Ureter (tissue), 1 donor: Measurements from ENCODE around the gene CHI3L1. TPM values are rescaled to one million over a fixed set of nuclear protein-coding genes. Genes with fewer than 3 reads are reported as not detected.

Source experiments
- DNase-seq: peaks from one replicate; pipeline ENCODE4 v3.0.0-alpha.2; 2020; ENCODE audit warnings: low spot score
- total RNA-seq: library from RNA; stranded (reverse); gene quantifications from one replicate; pipeline ENCODE4 v1.2.4, GENCODE V29; 2023
- donor health status: DM: yes; HTN: yes; CAD: no.

The CHI3L1 gene
- total RNA-seq, 1 donor from 2014 or later = 8.8 TPM

DNA sequence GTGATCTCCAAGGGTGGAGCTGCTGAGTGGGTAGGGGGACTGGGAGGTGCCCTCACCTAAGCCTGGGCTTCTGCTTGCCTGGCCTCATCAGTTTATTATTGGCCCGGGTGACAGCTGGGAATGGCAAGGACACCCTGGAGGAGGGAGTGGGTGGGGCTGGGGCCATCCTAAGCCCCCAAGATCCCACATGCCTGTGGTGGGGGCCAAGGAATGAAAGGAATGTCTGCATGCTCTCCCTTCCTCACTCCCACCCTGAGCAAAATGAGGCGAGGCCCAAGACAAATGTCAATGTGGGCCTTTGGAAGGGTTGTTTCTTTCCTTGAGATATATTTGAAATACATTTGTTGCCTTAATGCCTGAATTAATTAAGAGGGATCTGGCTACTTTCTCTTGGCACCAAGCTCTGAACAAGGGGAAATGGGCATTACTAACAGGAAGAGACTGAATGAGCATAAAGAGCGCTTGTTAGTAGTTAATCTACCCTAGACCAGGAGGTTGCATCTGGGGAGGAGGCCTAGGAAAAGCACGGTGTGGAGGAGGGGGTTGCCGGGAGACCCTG is 19.7 kb upstream of the CHI3L1 start:
- DNase-seq = no peak

DNA sequence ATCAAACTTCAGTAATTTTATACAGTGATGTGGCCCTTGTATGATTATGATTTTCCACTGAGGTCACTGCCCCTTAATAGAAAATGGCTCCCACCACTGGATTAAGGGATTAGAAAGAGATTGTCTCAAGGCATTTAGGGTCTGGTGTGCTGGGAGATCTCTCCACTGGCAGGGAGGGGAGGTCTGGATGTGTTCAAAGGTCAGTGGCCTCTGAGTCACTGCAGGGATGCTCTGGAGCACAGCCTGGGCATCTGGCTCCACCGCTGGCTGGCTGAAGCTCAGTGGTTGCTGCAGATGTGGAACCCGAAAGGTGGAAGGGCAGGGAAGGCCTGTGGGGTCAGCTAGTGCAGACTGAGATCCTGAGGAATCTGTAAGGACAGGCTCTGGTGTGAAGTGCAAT is 18.3 kb upstream of the CHI3L1 start:
- no peak for DNase-seq

DNA sequence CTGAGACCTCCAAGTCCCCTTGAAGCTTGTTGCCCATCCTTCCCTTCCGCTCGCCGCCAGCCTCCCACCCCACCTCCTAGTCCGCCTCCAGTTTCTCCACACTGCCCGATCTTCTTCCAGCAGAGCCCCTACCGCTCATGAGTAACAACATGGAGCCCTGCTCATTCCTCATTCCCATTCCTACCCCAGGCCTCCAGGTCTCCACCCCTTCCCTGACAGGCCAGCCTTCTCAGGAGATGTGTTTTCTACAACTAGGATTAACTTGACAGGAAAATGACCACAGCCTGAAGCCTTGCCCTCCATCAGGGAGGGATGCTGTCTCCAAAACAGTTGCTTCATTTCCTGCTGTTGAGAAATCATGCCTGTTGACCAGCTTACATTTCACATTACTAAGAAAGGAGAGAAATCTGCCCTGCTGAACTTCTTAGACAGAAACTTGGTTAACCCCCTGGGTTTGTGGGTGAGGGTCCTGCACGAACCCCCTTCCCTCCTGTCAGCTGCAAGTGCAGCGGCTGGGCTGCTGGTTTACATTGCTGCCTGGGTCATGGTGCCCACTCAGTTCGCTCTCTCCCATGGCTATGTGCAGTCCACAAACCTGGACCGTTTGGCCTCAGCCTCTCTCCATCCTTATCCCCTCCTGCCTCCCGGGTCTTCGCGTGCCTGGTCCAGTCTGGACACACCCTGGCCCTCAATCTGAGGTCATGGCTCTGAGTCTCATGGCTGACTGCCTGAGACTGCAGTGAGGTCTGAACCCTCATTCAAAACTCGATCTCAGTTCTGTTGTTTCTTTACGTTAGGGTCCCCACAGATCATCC is 16.1 kb upstream of the CHI3L1 start:
- DNase-seq = peak; percentile 51

- no peak for DNase-seq
Observed at GRCh38 chr1:203201516-203202205, 15.2 kb upstream of the CHI3L1 start.

- DNase-seq = no peak
Observed at GRCh38 chr1:203200916-203201315, 14.4 kb upstream of the CHI3L1 start.

DNA sequence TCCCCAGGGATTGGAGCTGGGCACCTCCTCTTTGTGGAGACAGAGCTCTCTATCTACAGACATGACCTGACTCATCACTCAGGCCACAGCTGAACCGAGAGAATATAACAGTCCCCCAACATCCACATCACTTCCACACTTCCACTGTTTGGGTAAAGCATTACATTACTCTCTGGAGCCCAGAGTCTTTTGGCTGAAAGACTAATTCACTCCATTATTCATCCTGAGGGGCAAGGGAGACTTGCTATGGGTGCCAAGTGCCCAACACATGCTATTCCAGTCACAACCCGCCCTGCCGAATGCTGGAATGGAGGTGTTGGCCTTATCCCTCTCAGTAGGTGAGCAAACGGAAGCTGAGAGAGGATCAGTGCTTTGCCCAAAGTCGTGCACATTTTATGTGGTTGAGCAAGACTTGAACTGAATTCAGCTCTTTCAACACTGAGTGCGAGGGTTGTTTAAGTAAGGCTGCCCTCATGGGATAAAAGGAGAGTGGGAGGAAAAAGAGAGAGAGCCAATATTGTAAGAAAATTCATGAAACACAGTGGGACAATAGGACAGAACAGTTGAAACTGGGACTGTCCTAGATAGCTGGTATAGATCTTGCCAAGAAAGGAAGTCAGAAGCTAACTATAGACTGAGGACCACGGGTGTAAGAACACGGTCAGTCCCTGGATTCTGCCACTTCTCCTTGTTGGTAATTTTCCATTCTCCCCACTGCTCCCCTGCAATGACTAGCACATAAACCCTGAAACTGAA is 13.5 kb upstream of the CHI3L1 start:
- no peak for DNase-seq

DNA sequence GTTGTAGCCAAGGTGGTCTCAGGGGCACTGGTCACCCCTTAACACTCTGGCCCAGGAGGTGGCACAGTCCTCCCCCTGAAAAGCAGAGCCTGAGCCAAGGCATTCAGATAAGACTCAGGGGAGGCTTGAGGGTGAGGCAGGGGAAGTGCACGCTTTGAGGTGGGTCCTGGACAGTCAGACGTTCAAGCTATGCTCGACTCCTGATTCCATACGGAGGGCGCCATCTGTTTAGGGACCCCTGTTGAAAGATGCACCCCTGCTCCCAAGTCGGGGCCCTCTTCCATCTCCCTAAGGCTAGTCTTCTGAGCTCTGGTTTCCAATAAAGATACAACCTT is 12.9 kb upstream of the CHI3L1 start:
- DNase-seq = no peak

DNA sequence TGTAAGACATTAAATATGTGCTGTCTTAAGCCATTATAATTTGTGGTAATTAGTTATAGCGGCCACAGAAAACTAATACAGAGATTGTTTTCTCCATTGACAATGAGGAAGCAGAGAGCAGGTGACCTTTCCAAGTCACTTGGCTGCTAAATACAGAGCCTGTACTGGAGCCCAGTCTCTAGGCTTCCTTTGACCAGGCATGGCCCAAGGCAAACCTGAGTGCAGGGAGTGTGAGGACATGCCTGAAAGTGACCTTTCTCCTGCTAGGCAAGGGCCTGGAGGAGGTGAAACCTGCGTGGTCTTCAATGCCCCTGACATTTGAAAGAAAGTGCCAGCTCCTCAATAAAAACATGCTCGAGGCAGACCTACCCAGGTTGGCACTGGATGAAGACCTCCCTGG is 12.5 kb upstream of the CHI3L1 start:
- DNase-seq = no peak

DNA sequence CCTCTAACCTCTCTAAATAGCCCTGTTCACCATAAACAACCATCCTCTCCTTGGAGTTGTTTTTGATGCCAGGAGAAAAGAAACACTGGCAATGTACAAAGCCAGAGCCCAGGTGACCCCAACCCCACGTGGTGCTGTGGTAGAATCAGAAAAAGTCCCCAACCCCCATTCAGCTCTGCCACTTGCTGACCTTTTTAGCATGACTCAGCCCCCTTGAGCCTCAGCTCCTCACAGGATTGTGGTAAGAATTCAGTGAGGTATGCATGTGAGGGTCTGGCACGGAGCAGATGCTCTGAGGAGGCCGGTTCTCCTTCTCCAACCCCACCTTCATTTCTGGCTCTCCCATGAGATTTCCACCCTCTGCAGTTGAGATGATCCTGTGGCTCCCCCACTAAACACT is 11.1 kb upstream of the CHI3L1 start:
- DNase-seq = no peak

DNA sequence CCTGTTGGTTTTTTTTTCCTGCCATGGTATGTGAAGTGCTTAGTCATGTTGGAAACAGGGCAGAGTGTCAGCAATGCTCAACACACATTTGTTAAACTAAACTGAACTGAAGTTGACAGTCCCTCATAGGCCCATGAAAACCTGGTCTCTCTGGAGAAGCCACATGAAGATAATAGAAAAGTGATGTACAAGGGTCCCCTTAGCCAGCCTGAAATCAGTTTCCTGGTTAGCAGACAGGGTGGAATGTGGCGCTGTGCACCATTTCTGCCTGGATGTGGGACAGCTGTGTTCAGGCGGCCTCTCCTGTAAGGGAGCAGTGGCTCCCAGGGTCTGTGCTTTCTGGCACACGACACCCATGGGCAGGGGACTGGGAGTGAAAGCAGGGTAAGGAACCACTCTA is 9.9 kb upstream of the CHI3L1 start:
- no peak for DNase-seq

DNA sequence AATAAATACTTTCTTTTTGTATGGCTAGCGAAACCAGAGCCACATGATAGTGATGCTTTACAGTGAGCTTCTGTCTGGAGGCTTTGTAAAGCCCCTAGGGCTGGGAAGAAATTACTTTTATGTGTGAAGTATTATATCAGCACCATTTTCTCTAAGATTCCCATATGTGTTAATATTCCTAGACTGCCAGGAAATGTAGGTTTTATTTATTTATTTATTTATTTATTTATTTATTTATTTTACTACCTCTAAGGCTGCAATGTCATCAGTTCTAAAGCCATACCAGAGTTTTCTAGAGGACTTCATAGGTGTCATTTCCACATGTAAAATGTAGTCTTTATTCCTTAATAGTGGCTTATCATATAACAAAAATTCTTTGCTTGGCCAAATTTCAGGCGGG is 4.4 kb upstream of the CHI3L1 start:
- no peak for DNase-seq

- no peak for DNase-seq
Observed at GRCh38 chr1:203189951-203190352, 3.4 kb upstream of the CHI3L1 start.

GRCh38 chr1:203188686-203189232 is 2.3 kb upstream of the CHI3L1 start:
- no peak for DNase-seq

GRCh38 chr1:203187689-203188264 is 1.3 kb upstream of the CHI3L1 start:
- no peak for DNase-seq

- no peak for DNase-seq
Observed at GRCh38 chr1:203187304-203187685, 791 bp upstream of the CHI3L1 start.

- no peak for DNase-seq
Observed at GRCh38 chr1:203186091-203186445, 436 bp downstream of the CHI3L1 start.

DNA sequence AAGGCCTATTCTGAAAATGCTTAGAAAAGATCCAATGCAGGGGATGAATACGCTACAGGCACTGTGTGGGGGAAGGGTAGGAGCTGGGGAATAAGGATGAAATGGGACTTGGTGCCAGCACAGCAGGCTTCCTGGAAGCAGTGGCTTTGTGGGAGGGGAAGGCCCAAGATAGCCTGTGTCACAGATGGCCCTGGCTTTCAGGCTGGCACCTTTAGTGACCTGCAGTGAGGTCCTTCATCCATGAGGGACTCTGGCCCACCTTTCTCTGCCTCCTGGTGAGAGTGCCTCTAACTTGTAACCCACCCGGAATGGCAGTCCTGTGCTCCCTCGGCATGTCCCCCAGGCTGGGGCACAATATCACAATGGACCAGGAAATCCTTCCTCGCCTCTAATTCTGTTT is 919 bp downstream of the CHI3L1 start:
- no peak for DNase-seq

- no peak for DNase-seq
Observed at GRCh38 chr1:203185061-203185461, 1.4 kb downstream of the CHI3L1 start.

DNA sequence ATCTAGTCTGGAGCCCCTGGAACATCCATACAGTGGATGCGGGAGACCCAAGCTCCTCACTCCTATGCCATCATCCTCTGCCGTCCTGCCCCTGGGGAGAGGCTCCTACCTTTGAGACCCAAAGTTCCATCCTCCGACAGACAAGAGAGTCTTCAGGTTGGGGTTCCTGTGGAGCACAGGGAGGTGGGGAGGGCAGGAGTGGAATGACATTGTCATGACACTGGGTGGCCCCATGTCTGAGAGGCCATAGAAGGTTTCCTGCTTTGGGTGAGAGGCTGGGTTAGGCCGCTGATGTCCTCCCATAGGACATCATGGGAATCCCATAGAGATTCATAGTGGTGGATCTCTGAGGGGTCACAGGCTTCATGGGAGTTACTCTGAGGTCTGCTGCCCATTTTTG is 2.0 kb downstream of the CHI3L1 start:
- no peak for DNase-seq

DNA sequence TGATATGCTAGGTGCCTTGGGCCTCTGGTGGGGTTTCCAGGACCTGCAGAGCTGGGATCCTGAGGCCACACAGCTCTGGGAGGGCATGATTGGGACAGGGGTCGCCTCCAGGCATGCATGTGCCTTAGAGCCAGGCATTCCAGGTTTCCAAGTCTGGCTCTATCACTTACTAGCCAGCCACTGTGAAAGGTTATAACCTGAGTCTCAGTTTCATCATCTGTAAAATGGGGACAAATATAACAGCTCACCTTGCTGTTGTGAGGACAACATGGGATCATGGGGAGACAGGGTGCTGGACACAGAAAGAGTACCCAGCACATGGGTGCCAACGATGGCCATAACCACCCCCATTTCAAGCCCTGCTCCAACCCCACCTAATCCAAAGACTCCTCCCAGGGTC is 2.7 kb downstream of the CHI3L1 start:
- DNase-seq = no peak

GRCh38 chr1:203182387-203182953 is 4.0 kb downstream of the CHI3L1 start:
- DNase-seq = no peak
